GM10248 (cell line): Measurements from ENCODE around the gene ARGLU1.
A peak's percentile ranks its signal among the peaks of the same experiment; 100 is the strongest.

Source experiments
- CTCF ChIA-PET: fragments of 300-600 bp; sonication (Branson Sonifier 250); formaldehyde crosslinking; extraction: SDS; loops from one replicate; lab custom pipeline; 2021; ENCODE audit warnings: antibody characterized with exemption; lab: Yijun Ruan, JAX
- POLR2A ChIA-PET: fragments of 350-650 bp; sonication (Branson Sonifier 250); formaldehyde crosslinking; extraction: SDS; loops from one replicate; lab custom pipeline; 2020; ENCODE audit warnings: antibody characterized with exemption; lab: Yijun Ruan, JAX
- DNase-seq: peaks from one replicate; pipeline ENCODE4 v3.0.0; 2012; ENCODE audit errors: extremely low spot score
- CTCF ChIP-seq: IDR thresholded peaks from 2 replicates; pipeline ENCODE4 v1.5.1; 2012; ENCODE audit warnings: mild to moderate bottlenecking, low read depth; ENCODE audit errors: extremely low read depth, missing control alignments, control extremely low read depth

Gene ARGLU1

GRCh38 chr13:106493533-106494220 lies 74.3 kb downstream of the ARGLU1 start:
- no peak for TF ChIP-seq CTCF
- DNase-seq, result peak; percentile 41
- ChIA-PET POLR2A (no interaction called here), CTCF (interaction anchor here (0.9 to 1.3 kb wide), 5 partner anchors 10 to 42 kb away, joined by 3 to 5 read pairs (median 4); partner anchors contain the start of gene EFNB2)

GRCh38 chr13:106492588-106493475 lies 75.1 kb downstream of the ARGLU1 start:
- DNase-seq, result no peak
- no peak for TF ChIP-seq CTCF
- ChIA-PET CTCF (interaction anchor here (1.3 to 1.4 kb wide), 2 partner anchors 17 to 43 kb away, joined by 3 read pairs; partner anchors contain the start of gene EFNB2), POLR2A (no interaction called here)

DNA sequence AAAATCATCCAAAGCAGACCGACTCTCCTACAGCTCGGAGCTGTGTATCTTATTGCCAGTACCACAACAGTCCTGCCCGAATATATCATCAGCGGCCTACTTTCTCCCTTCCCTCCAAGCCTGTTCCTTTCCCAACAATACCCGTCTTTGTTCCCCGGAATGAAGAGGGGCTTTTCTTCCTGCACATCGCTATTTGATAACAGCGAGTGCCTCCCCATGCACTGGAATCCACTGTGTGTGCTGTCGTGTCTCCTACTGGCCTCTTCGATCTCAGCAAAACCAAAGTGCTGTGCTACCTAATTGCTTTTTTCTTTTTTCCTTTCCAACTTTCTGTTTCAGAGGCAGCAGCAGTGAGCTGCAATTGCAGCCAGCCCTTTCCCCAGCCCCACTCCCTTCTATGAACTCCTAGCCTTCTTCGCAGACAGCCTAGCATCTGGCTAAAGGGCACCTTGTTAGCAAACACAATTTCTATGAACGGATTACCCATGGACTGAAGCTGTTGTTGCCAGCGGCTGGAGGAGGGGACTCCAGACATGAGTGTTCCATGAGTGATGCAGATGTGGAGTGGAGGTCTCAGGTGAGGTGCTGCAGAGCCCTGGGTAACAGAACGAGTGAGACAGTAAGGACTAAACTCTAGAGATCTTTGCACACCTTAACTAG lies 75.9 kb downstream of the ARGLU1 start:
- ChIA-PET POLR2A (no interaction called here), CTCF (interaction anchor here (1.4 kb wide), 1 partner anchor 18 kb away, joined by 3 read pairs; no protein-coding TSS in a partner anchor)
- no peak for DNase-seq
- TF ChIP-seq CTCF, result no peak
